GM21619 (cell line): ENCODE measurements around the gene ADGRB3.

Experiments
- ATAC-seq: cut with Tn5 transposase; IDR thresholded peaks from one replicate; pipeline ENCODE4 v1.9.1; 2021; ENCODE audit not compliant: unreplicated experiment

Gene ADGRB3

DNA sequence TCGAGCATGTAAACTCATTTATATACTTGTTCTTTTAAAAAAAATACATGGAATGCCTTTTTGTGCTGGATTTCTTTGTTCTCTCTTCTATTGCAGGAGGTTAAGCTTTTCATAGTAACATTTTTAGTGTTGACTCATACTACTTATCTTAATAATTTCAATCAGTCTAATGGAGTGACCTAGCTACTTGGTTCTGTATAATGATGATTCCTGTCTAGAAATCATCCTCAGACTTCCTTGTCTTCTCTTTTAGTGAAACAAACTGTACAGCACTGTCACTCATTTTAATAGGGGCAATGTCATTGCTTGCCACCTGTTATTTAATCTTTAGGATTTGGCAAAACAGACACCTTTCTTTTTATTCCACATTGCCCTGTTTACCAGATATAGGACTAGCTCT, 62.3 kb downstream of the ADGRB3 start:
- ATAC-seq: no peak

DNA sequence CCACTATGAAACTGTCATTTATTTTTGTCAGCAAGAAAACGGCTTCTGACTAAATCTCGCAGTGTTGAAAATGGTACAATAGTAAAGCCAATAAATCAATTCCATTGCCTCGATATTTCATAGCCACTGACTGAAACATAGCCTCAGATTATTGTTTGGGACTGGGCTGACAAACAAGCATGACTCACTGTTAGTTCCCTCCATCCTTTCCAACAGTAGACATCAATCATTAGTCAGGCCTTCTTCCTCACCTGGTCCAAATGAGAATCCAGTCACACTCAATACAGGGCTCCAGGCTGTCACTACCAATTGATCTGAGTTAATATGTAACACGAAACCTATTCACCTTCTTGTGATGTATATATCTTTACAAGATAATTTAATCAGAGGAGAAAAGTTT, 66.1 kb downstream of the ADGRB3 start:
- no peak for ATAC-seq

DNA sequence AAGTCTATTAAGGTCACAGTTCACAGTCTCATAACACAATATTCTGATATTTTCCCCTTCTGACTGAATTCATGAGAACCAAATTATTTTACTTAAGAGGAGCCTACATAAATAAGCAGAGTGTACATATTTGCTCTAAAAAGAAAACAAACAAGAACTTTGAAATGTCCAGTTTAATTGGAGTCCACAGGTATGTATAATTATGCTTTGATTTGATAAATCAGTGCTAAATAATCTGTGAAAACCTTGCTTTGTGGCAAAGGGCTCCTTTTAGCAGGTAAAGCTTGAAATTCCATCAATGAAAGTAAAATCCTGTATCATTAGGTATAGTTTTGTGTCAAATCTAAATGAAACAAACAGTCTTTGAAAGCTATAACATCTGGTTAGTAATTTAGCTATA, 69.4 kb downstream of the ADGRB3 start:
- no peak for ATAC-seq

DNA sequence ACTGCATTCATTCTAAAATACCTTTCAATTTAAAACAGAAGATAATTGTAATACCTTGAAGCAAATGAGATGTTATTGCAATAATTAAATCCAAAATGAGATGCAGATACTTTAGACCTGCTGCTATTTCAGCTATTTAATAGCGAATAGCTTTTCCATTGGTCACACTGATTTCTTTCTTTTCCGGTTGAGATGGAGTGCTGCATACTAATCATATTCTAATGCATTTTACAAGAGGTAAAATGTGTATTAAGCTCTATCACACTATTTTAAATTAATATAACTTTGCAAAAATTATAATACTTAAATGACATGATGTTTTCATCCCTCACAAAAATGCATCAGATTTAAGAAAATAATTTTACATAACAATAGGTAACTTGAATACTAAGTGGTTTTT, 74.0 kb downstream of the ADGRB3 start:
- no peak for ATAC-seq

DNA sequence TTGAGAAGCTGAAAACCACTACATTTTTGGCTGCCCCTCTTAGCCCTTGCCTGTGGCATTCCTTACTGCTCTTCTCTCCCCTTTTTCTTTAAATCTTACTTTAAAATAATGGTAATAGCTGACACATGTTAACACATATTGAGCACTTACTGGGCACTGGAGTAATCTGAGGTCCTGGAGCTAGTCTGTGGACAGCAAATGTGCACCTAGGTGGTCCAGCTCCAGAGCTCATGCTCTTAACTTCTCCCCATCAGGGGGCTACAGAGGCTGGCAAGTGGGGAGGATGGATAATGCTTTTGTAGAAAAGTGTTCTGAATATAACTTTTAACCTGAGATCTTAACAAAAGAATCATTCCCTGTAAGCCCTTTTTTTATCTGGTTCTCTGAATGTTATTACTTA, 74.8 kb downstream of the ADGRB3 start:
- ATAC-seq: no peak

DNA sequence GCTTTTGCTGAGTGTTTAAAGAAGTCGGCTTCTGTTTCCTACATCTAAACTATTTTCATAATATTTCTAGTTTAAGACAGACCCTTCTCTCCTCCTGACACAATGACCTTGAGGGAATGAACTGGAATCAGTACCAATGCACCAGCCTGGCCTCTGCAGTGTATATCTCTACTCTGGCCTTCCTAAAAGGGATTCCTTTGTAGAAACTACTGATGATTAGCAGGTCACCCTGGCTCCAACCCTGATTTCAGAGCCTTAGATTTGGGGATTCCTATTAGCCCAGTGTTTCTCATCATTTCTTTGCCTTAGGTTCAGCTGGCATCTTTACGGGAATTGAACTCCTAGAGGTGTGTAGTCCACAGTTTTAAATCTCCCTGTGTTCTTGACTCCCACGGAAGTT, 75.4 kb downstream of the ADGRB3 start:
- ATAC-seq: no peak

DNA sequence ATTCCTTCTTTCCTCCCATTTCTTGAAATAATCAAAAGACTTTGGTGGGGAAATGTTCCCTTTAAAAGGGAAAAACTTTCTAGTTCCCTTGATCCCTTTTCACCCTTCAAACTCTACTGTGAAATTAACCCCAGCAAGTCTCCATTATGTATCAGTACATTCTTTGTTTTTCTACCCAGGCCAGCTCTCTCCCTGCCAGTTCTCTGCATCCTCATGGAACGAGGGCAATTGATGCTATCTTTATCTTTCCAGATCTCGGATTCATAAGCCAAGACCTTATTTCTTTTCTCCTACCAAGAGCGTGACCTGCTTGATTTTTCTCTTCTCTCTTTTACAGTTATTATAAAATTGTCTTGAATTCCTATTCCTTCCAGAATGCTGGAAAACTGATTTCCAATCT, 75.8 kb downstream of the ADGRB3 start:
- no peak for ATAC-seq

DNA sequence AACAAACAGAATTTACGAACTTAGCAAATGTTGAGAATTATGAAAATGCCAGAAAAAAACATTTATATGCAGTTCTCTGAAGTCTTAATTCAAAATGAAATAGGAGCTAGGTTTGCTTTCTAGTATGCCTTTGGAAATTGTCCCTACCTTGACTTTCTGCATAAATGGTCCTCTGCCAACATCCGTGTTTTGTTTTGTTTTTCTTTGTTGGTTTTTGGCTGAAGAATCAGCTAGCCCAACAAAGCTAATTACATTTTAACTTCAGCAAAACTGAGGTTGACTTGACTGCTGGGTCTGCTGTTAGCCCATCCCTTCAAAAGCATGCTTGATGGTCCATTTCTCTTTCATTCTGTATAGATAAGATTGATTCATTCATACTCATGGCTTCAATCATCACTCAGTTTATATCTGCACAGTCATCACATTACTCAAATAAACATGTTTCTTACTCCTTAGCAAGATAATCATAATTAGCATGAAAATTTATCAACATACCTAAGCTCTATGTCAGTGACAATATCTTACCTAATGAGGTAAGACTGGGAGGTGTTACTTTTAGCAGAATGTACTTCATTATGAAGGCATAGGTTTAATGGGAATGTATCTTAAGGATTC, 76.4 kb downstream of the ADGRB3 start:
- ATAC-seq: no peak

DNA sequence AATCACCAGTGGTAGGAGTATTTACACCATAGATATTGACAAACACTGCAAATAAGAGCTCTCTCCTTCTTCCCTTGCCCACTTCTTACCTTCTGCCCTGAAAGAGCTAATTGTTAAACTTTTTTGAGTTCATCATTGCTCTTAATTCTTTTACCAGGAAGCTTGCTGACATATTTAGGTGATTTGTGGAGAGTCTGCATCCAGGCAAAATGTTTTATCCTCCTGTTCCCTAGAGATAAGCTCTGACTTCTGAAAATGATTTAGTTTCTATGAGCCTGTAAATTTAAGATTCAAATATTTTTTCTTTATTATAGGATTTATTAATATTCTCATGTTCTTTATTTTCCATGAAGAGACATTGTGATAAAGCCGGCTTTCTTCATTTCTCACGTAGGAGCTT, 81.5 kb downstream of the ADGRB3 start:
- ATAC-seq: no peak

DNA sequence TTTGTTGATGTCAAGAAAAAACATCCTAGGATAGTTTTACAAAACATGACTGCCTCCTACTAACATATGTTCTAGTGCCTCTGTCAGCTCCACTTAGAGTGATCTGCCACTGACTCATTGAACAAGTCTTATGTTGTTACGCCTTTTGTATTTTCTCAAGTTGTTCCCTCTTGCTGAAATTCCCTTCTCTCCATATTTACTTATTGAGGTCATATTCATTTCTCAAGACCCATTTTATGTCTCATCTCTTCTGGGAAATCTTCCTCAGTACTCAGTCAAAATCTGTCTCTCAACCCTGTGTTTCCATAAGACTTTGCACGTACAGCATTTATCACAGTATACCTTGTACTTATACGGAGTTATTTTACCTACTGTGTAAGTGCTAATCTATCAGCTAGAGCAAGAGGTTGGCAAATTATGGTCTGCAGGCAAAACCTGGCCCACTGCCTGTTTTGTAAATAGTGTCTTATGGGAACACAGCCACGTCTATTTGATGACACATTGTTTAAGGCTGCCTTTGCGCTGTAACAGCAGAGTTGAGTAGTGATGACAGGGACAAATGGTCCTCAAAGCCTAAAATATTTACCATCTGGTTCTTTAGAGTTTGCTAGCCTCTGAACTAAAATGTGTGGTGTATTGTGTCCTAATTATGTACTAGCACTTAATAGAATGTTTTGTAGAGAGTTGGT, 83.4 kb downstream of the ADGRB3 start:
- no peak for ATAC-seq

DNA sequence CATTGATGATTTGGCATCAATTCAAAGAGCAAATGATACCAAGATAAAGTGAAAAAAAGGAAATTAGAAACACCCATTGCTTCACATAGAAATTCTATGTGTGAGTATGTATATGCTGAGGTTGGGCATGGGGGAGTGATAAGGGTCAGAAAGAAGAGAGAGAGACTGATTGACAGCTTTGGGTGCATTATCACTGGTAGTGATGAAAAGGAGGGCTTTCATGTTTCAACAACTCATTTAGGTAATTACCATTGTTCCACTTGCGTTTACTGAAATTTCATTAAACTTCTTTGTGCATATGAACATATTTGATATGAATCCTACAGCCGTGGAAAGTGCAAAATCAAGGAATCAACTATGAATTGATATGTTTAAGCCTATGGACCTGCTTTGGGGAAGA, 84.7 kb downstream of the ADGRB3 start:
- no peak for ATAC-seq

DNA sequence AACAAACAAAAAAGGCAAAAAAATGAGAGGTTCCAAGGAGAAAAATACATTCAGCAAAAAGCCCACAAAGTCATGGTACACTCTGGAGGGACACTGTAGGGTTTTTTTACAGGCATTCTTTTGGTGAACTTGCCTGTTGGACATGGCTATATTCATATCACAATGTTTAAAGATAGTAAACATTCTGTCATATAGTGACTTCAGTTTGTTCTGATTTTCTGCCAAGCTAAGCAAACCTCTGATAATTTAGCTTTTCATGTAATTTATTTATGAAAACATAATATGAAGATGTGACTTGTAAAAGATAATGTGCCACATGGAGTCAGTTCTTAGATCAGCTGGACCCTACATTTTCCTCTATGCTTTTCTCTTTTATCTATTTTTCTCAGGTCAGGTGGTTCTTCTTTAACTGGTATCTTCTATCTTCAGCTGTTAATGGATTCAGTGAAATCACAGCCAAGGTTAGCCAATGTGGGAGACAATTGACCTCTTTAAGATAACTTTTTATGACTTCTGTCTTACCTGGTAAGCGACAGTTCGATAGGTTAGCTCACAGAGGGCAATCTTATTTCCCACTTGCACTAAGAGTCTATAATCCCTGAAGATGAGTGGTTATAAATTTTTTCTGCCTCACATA, 87.9 kb downstream of the ADGRB3 start:
- no peak for ATAC-seq

DNA sequence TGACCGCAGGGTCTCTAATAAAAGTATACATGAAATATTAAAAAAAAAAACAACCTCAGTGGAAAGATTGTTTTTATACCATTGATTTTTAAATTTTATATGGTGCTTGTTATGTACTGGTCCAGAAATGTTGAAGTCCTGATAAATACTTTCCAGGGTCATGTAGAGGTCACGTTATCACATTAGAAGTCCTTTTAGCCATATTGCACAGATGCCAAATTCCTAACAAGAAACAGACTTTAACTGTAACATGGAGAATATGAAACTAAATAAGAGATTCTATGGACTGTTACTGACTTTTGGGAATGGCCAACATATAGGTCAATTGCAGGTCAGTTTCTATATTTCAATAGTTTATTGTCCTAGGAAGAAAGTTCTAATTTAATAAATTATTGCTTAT, 89.0 kb downstream of the ADGRB3 start:
- no peak for ATAC-seq

DNA sequence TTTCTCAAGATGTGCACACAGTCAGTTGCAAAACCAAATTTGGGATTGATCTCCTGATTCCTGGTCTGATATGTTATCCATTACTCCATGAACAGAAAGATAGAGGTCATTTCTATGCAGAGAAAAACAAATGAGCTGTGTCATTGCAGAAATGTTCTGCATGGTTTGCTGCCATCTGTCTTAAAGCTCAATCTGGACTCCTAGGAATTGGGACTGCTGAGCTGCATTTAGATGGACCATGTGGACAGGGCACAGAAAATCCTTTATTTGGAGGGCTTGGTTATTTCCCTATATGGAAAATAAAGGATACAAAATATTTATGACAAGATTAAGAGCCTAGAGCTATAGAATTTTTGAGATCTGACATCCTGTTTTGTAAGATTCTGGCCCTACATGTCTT, 91.3 kb downstream of the ADGRB3 start:
- no peak for ATAC-seq

DNA sequence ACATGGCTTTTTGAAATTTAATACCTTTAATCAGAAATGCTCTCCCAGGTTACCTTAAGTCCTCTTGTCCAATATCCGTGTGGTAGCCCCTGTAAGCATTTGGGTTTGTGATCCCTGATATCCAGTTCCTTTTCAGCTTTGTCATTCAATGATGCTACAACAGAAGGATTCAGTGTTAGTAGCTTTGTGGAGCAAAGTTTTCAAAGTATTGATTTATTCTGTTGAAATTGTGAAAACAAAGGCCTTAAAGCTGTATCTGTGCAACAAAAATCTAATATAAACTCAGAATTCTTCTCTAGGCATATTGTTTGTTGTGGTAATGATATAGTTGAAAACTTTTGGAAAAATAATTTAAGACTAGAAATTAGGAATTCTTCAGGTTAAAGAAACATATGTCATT, 91.9 kb downstream of the ADGRB3 start:
- ATAC-seq: no peak

DNA sequence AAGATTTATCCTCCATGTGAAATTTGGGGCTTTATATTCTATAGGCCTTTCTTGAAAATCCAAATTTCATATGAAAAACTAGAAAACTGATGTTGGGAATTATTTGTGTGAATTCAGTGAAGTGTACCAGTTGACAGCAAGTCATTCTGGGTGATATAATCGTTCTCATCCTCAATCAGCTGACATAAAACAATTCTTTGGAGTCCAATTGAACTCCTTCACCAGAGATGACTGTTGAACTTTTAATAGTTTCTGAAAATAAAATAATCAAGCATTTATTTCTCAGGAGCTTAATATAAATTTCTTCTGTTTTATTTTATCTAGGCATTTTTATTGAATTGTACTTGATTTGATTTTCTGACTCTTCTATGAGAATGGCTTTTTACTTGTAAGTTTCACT, 92.6 kb downstream of the ADGRB3 start:
- no peak for ATAC-seq

DNA sequence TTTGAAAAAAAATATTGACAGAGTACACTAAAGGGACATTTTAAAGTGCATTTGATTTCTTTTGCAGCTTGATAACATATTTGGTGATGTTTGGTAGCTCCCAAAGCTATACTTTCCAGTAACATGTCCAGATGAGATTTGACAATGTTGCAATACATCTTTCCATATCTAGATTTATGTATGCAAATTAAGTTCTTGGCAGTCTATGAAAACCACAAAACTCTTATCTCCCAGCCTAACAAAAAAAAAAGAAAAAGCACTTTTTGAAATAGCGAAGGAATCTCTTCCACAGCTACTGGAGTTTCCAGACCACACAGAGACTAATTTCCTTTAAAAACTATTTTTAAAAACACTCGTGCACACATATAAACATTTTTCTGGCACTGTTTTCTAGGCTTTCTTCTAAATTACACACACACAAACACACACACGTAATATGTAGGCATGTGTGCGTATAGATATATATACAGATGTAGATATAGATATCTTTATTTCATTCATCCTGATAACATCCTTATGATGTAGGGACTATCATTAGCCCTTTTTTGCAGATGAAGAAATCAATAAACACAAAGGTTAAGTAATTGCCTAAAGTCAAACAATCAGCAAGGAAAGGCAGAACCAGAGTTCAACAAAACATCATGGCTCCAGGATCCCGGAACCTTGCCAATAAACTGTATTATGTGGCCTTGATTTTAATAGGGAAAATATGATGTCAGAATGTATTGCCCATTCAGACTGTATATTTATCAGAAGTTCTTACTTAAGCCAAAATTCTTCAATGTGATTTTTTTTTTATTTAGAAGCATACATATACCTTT, 93.3 kb downstream of the ADGRB3 start:
- no peak for ATAC-seq

DNA sequence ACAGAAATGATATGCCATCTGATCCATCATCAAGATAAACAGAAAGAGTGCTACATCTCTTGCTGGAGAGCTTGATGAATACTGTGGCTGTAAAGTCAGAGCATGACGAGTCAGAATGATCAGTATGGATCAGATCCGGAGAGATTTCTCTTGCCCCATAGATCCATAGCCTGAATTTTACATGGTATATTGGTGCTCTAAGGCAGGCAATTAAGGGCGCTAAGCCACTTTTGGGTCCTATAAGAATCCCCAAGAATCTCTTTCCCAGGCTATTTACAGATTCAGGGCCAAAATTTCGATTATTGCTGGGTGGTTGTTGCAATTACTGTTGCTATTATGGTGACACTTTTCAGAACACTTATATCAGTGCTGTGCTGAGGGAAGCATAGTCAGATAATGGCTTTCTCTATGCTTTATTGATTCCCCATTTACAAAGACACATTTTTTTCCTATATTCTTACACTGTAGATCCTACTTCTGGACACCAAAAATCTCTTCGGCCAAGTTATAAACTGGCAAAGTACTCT, 94.4 kb downstream of the ADGRB3 start:
- ATAC-seq: no peak

DNA sequence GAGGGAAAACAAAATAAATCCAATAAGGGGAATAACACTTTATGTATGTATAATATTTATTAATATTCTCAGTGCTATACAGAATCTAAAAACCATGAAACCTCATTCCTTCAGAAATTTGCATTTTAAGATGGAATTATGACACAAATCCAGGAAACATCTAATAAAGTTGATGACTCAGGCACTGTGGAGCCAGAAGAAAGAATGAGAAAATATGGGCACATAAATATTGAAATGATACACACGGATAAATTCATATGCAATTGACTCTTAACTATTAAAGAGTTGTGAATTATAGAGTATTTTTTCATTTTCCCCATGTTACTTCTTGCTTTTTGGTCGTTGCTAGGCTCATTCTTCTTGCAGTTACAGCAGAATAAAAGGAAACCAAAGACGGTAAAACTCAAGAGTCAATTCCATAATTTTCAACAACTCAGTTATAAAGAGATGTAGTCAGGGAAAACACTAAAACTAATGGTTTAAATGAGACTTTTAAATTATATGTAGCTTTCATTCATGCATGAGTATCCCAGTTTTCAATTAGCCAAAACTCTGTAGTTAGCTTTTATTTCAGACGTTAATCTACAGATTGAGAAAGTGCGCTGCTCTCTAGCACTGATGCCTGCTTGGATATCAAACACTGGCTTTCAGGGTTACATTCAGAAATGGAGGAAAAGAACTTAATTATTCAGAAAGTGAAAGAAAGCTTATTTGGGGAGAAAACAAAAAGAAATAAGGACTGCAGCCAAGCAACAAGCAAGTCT, 95.4 kb downstream of the ADGRB3 start:
- ATAC-seq: no peak

DNA sequence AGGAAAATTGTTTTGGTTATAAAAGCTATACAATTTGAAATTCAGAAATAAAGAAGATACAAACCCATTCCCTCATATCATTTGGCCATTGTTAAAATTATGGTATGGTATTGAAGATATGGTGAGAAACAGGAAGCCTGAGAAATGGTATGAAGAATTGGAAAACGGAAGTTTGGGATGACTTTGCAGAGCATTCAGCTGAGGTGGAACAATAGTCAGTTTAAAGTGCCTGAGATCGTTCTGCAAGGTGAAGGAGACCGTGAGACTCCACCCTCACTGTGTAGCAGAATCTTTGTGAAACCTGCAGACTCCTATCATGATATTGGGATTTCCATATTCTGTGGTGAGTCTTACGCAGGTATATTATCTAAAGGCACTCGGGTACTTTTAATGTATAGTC, 97.3 kb downstream of the ADGRB3 start:
- no peak for ATAC-seq

DNA sequence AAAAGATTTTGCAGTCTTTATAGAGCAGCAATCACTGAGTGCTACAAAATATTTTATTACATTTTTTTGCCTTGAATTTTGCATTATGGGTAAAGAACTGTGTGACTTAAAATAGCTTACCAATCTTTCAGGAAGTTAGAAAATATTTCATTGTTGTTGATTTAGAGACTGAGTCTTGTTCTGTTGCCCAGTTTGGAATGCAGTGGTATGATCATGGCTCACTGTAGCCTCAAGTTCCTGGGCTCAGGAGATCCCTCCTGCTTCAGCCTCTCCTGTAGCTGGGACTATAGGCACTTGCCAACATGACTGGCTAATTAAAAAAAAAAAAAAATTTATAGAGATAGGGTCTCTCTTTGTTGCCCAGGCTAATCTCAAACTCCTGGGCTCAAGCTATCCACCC, 100.8 kb downstream of the ADGRB3 start:
- ATAC-seq: no peak
